RWPE2 (cell line): ENCODE data around the gene PTPN3.

ENCODE experiments used
- ATAC-seq: fragments of 200-7000 bp; cut with Tn5 transposase; 3 replicates; pipeline ENCODE4 v1.9.1; 2021; ENCODE audit warnings: low read depth
- DNase-seq: peaks from one replicate; pipeline ENCODE4 v3.0.0-alpha.2; 2020; ENCODE audit warnings: low spot score
- H3K27ac ChIP-seq: fragments of 450-650 bp; 2 replicates; pipeline ENCODE4 v1.5.1; 2017; ENCODE audit warnings: mild to moderate bottlenecking; ENCODE audit not compliant: poor library complexity, severe bottlenecking
- H3K27me3 ChIP-seq: fragments of 250-450 bp; sonication (Bioruptor Pico); 2 replicates; pipeline ENCODE4 v1.5.1; 2021; ENCODE audit warnings: mild to moderate bottlenecking, moderate library complexity; ENCODE audit not compliant: insufficient read depth, poor library complexity, severe bottlenecking
- H3K36me3 ChIP-seq: fragments of 250-450 bp; sonication (Bioruptor Pico); 2 replicates; pipeline ENCODE4 v1.5.1; 2020; ENCODE audit warnings: low read depth, mild to moderate bottlenecking, moderate library complexity
- H3K4me1 ChIP-seq: fragments of 250-450 bp; sonication (Bioruptor Pico); 2 replicates; pipeline ENCODE4 v1.5.1; 2021; ENCODE audit warnings: mild to moderate bottlenecking, moderate library complexity; ENCODE audit not compliant: insufficient read depth, poor library complexity, severe bottlenecking
- H3K4me3 ChIP-seq: fragments of 250-450 bp; sonication (Bioruptor Pico); 2 replicates; pipeline ENCODE4 v1.5.1; 2021; ENCODE audit warnings: mild to moderate bottlenecking, moderate library complexity; ENCODE audit not compliant: severe bottlenecking
- H3K9me3 ChIP-seq: fragments of 250-450 bp; sonication (Bioruptor Pico); 2 replicates; pipeline ENCODE4 v1.5.1; 2021; ENCODE audit warnings: mild to moderate bottlenecking, moderate library complexity; ENCODE audit not compliant: severe bottlenecking
- TF ChIP-seq, protein P1 (sequence below): fragments of 450-650 bp; IDR thresholded peaks from one replicate; pipeline ENCODE4 v1.5.1; 2017; ENCODE audit warnings: mild to moderate bottlenecking, moderate library complexity; ENCODE audit not compliant: poor library complexity, severe bottlenecking

Gene PTPN3

DNA sequence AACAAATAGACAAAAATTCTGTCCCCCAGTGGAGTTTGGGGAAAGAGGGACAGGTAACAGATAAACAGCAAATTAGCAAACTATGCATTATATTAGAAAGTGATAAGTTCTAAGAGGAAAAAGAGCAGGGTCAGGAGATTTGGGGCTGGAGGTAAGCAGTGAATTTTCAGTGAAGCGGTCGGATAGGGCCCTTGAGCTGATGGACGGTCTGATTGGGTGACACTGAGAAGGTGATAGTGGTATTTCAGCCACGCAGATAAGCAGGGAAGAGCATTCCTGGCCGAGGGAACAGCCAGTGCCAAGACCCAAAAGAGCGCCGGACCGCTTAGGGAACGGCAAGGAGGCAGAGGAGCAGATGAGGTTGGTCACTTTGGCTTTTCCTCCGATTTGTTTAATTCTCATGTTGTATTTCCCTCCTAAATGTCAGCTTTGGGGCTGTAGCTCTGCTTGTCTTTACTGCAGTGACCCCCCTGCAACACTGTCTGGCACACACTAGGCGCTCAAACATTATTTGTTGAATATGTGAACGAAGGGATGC lies 1.1 kb upstream of the PTPN3 start:
- Histone ChIP-seq H3K4me3 (no peak overlapping the region), H3K27ac (no peak overlapping the region), H3K4me1 (peaks cover 6% of the 10 kb centered on the region), H3K36me3 (peaks cover 22% of the 10 kb centered on the region), H3K9me3 (no peaks in the 10 kb centered on the region), H3K27me3 (peaks cover 3% of the 10 kb centered on the region)
- DNase-seq (no peak), ATAC-seq (no peak)
- TF ChIP-seq, protein P1, sequence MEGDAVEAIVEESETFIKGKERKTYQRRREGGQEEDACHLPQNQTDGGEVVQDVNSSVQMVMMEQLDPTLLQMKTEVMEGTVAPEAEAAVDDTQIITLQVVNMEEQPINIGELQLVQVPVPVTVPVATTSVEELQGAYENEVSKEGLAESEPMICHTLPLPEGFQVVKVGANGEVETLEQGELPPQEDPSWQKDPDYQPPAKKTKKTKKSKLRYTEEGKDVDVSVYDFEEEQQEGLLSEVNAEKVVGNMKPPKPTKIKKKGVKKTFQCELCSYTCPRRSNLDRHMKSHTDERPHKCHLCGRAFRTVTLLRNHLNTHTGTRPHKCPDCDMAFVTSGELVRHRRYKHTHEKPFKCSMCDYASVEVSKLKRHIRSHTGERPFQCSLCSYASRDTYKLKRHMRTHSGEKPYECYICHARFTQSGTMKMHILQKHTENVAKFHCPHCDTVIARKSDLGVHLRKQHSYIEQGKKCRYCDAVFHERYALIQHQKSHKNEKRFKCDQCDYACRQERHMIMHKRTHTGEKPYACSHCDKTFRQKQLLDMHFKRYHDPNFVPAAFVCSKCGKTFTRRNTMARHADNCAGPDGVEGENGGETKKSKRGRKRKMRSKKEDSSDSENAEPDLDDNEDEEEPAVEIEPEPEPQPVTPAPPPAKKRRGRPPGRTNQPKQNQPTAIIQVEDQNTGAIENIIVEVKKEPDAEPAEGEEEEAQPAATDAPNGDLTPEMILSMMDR: no peak

DNA sequence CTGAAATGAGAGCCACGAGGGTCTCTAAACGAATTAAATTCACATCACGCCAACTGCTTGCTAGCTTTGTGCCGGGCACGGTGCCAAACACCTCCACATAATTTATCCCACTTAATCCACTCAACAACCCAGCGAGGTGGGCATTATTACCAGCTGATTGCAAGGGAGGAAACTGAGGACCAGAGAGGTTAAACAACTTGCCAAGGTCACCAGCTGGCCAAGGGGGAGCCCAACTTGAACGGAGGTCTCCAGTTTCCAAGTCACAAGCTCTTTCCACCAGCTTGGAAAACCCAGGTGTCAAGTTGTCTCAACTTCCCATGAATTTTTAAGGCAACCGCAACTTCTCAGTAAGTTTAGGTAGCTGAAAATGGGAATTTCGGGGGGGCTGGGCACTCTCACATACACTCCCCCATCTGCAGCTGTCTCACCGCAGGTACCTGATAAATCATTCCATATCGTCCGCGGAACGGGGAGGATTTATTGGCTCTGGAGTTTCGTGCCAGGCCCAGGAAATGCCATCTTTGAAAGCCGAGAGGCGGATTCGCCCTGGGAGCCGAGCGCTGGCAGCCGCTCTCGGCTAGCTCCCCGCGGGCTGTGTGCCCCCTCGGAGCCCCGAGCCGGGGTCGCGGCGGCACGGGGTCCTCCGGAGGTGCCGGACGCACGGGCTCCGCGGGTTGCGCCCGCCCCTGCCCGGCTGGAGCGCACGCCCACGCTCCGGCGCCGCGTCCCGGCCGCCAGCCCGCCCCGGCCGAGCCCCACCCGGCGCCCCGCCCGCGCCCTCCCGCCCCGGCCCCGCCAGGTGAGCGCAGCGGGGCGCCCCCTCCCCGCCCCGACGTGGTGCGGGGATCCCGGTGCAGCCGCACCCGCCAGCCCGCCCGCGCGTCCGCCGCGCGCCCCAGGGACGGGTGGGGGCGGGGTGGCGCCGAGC lies 617 bp downstream of the PTPN3 start:
- no peak for DNase-seq
- Histone ChIP-seq H3K27ac (peak overlapping the region; percentile 71), H3K36me3 (peaks cover 24% of the 10 kb centered on the region), H3K9me3 (no peaks in the 10 kb centered on the region), H3K4me3 (peak overlapping the region; percentile 81), H3K27me3 (peaks cover 3% of the 10 kb centered on the region), H3K4me1 (peaks cover 6% of the 10 kb centered on the region)
- TF ChIP-seq, protein P1: no peak
- peak; percentile 59 for ATAC-seq

DNA sequence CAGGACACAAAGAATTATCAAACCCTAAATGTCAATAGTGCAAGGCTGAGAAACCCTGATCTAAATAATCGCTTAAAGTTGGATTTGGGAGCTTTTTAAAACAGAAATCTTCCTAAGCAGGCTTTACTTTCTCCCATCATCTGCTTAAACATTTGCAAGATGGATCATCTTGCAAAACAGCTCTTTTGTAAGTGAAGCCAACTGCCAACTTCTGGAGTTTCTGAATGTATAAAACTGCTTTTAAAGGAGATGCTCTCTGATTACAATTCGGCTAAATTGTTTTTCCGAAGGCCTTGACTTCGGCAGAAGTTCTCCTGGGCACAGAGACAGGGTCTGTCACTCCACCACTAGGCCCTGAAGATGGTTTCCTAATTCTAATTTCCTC lies 1.3 kb downstream of the PTPN3 start:
- Histone ChIP-seq H3K27me3 (peaks cover 3% of the 10 kb centered on the region), H3K4me1 (peaks cover 6% of the 10 kb centered on the region), H3K9me3 (no peaks in the 10 kb centered on the region), H3K27ac (peak overlapping the region; percentile 71), H3K36me3 (peaks cover 24% of the 10 kb centered on the region), H3K4me3 (peak overlapping the region; percentile 81)
- TF ChIP-seq, protein P1: no peak
- DNase-seq: no peak
- ATAC-seq: no peak

DNA sequence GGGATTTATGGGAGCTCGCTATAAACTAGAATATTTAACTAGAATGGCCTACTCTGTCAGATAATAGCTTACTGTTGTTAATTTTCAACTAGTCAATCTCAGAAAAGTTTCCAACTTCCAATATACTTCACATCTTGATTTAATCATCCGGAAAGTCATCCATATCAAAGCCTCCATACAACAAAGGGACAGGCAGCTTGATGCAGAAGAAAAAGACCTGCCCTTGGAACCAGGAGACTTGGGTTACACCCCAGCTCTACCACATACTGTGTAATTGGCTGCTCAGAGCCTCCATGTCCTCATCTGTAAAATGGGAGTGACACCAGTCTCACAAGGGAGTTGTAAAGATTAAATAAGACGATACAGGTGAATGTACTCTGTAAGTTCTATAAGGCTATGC lies 1.9 kb downstream of the PTPN3 start:
- peaks cover 3% of the 10 kb centered on the region for H3K27me3 ChIP-seq

More for the DNA sequence above, 1.9 kb downstream of the PTPN3 start:
- DNase-seq (no peak), ATAC-seq (no peak)
- no peak overlapping the region for H3K27ac ChIP-seq
- H3K36me3 ChIP-seq: peaks cover 24% of the 10 kb centered on the region
- H3K4me3 ChIP-seq: no peak overlapping the region
- no peaks in the 10 kb centered on the region for H3K9me3 ChIP-seq
- H3K4me1 ChIP-seq: peaks cover 6% of the 10 kb centered on the region
- TF ChIP-seq, protein P1: no peak
